ENCODE results near the gene SIRPB2. TPM values are rescaled to one million over a fixed set of nuclear protein-coding genes. Genes with fewer than 3 reads are reported as not detected.

The SIRPB2 gene
- total RNA-seq, 1 experiment from 2014 or later: not detected

DNA sequence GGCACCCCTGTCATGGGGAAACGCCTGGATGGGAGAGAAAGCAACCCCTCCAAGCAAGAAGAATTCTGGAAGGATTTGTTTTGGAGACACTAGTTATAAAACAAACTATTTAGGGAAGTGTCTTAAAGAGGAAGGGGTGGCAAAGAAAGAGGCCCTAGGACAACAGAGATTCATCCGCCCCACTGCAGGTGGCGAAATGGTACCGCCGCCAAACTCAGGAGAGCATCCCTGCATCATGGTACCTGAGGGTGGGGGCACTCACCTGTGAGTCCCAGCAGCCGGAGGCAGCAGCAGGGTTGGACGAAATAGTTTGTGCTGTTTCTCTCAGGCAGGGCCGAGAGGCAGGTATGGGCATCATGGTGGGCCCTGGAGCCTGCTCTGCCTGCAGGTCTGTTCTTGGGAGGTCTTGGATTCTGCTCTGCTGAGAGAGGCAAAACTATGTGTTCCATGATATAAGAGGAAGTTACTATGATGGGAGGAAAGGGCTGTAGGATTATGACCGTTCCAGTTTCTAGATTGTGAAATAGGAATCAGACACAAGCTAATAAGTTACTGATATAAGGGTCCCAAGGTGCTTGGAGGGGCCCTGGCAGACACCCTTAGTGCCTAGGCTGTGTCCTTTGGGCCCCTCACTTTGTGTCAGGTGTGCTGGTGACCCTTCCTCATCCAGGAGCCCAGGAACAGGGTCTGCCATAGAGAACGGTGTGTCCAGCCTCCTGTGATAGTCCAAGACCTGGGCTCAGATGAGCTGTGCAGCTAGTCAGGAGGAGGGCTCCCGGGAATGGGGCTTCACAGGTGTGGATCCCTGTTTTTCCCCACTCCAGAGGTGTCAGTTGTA lies 45.9 kb upstream of the SIRPB2 start:
- no peaks in the 10 kb centered on the region for H3K9me3 ChIP-seq (ENCODE audit: control insufficient read depth, low read depth, low read length)
- H3K27me3 ChIP-seq (ENCODE audit: insufficient read depth, low read length): no peaks in the 10 kb centered on the region
- no peaks in the 10 kb centered on the region for H3K23me2 ChIP-seq (ENCODE audit: insufficient read length, low read depth, low read length, poor library complexity, severe bottlenecking)
- H3K23ac ChIP-seq (ENCODE audit: insufficient read length, low read depth, low read length): no peak overlapping the region
- H3K79me1 ChIP-seq (ENCODE audit: insufficient read depth, low read depth, low read length, poor library complexity, severe bottlenecking): no peaks in the 10 kb centered on the region
- H4K20me1 ChIP-seq (ENCODE audit: control insufficient read depth, insufficient read depth, insufficient read length): no peaks in the 10 kb centered on the region
- no peak overlapping the region for H4K91ac ChIP-seq (ENCODE audit: insufficient read length, low read depth, low read length)
- no peaks in the 10 kb centered on the region for H3K4me1 ChIP-seq (ENCODE audit: insufficient read depth, low read length)
- no peak for DNase-seq
- TF ChIP-seq, protein P1, sequence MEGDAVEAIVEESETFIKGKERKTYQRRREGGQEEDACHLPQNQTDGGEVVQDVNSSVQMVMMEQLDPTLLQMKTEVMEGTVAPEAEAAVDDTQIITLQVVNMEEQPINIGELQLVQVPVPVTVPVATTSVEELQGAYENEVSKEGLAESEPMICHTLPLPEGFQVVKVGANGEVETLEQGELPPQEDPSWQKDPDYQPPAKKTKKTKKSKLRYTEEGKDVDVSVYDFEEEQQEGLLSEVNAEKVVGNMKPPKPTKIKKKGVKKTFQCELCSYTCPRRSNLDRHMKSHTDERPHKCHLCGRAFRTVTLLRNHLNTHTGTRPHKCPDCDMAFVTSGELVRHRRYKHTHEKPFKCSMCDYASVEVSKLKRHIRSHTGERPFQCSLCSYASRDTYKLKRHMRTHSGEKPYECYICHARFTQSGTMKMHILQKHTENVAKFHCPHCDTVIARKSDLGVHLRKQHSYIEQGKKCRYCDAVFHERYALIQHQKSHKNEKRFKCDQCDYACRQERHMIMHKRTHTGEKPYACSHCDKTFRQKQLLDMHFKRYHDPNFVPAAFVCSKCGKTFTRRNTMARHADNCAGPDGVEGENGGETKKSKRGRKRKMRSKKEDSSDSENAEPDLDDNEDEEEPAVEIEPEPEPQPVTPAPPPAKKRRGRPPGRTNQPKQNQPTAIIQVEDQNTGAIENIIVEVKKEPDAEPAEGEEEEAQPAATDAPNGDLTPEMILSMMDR (conservative IDR thresholded peaks at IDR 0.05): no peak
- H2AK5ac ChIP-seq (ENCODE audit: insufficient read length, low read length): no peak overlapping the region
- no peak overlapping the region for H3K4me2 ChIP-seq (ENCODE audit: insufficient read depth, insufficient read length, low read length)
- Mint-ChIP-seq H3K4me1 (peaks cover 2 to 4% of the 10 kb centered on the region in 2 experiments; a peak in 2 of 4 replicates), H3K27me3 (ENCODE audit: low read depth) (peaks cover 20% of the 10 kb centered on the region), H3K36me3 (ENCODE audit: insufficient read depth in 1 of 3, low read depth in 3 of 3) (no peaks in the 10 kb centered on the region), H3K27ac (no peak overlapping the region; a peak in 1 of 7 replicates), H3K4me3 (no peak overlapping the region), H3K9me3 (no peaks in the 10 kb centered on the region)
- no peak overlapping the region for H3K18ac ChIP-seq (ENCODE audit: insufficient read length, low read depth, low read length)
- no peak overlapping the region for H4K8ac ChIP-seq (replicated peaks; ENCODE audit: insufficient read length, low read depth, low read length)
- no peak overlapping the region for H2AFZ ChIP-seq (ENCODE audit: low read length)
- H3K4ac ChIP-seq (ENCODE audit: low read depth, low read length): no peak overlapping the region
- no peak overlapping the region for H3K27ac ChIP-seq (ENCODE audit: insufficient read length, low read depth, low read length)
- no peak overlapping the region for H2BK120ac ChIP-seq (ENCODE audit: low read depth, low read length, poor library complexity, severe bottlenecking)
- no peak overlapping the region for H2BK5ac ChIP-seq (ENCODE audit: insufficient read length, low read length)
- no peak overlapping the region for H2BK12ac ChIP-seq (ENCODE audit: insufficient read length, low read depth, low read length)
- no peak overlapping the region for H2BK20ac ChIP-seq (ENCODE audit: low read depth, low read length, poor library complexity, severe bottlenecking)
- H2BK15ac ChIP-seq (ENCODE audit: low read depth, low read length): no peak overlapping the region
- no peaks in the 10 kb centered on the region for H3K79me2 ChIP-seq (ENCODE audit: insufficient read depth, low read length)
- no peak overlapping the region for H3K14ac ChIP-seq (ENCODE audit: insufficient read depth, low read length)
- no peak overlapping the region for H4K5ac ChIP-seq (ENCODE audit: insufficient read length, low read depth, low read length)
- no peak overlapping the region for H3K9ac ChIP-seq (ENCODE audit: extremely low read depth, insufficient read length, low read length)
- H3T11ph ChIP-seq (ENCODE audit: low read length): no peak overlapping the region
- WGBS (ENCODE audit: extremely low coverage, insufficient read length, low lambda C conversion rate): no CpG with 5 or more reads among the region's 11 CpGs
- H3K56ac ChIP-seq (ENCODE audit: insufficient read length, low read depth, low read length): no peak overlapping the region
